GM12878 (cell line): ENCODE measurements around the gene EPHA10.

Source experiments
- BRCA1 ChIP-seq: IDR thresholded peaks from 2 replicates; pipeline ENCODE4 v1.6.1; 2011; ENCODE audit warnings: low read depth, low read length, improper control_type of control experiment
- EGR1 ChIP-seq, 2 experiments: IDR thresholded peaks; 1 replicate in 1 of 2; 2 replicates in 1 of 2; pipeline ENCODE4 v1.6.1; 2011 to 2012; ENCODE audit warnings: low read depth in 2 of 2, low read length in 2 of 2, borderline replicate concordance in 1 of 2, mild to moderate bottlenecking in 1 of 2, moderate library complexity in 1 of 2
- JUNB ChIP-seq: IDR thresholded peaks from 2 replicates; pipeline ENCODE4 v1.6.1; 2016; ENCODE audit warnings: antibody characterized with exemption, mild to moderate bottlenecking
- POLR2A ChIP-seq: IDR thresholded peaks from 2 replicates; pipeline ENCODE4 v1.6.1; 2011; ENCODE audit warnings: low read depth, mild to moderate bottlenecking, low read length
- POLR2AphosphoS5 ChIP-seq: IDR thresholded peaks from 2 replicates; pipeline ENCODE4 v1.6.1; 2011; ENCODE audit warnings: mild to moderate bottlenecking, low read length, inconsistent platforms
- RAD21 ChIP-seq: IDR thresholded peaks from 2 replicates; pipeline ENCODE4 v1.6.1; 2011; ENCODE audit warnings: mild to moderate bottlenecking, low read depth, low read length, moderate library complexity; ENCODE audit not compliant: insufficient read depth
- SIX5 ChIP-seq: IDR thresholded peaks from 2 replicates; pipeline ENCODE4 v1.6.1; 2011; ENCODE audit warnings: mild to moderate bottlenecking, low read depth, low read length, moderate library complexity; ENCODE audit not compliant: severe bottlenecking
- SMARCA5 ChIP-seq: fragments of 450-650 bp; IDR thresholded peaks from 2 replicates; pipeline ENCODE4 v1.6.1; 2017; ENCODE audit warnings: mild to moderate bottlenecking
- SUZ12 ChIP-seq: fragments of 200-600 bp; sonication (generic); IDR thresholded peaks from one replicate; pipeline ENCODE4 v1.6.1; 2018; ENCODE audit warnings: antibody characterized with exemption, mild to moderate bottlenecking; ENCODE audit not compliant: unreplicated experiment
- TF ChIP-seq, protein P1 (sequence below), 3 experiments: IDR thresholded peaks in 2 of 3; conservative IDR thresholded peaks in 1 of 3; 2 replicates each; pipeline ENCODE4 v1.5.1; 2011; ENCODE audit warnings: low read depth in 3 of 3, low read length in 3 of 3, mild to moderate bottlenecking in 3 of 3, control low read depth in 2 of 3, moderate library complexity in 2 of 3, inconsistent platforms in 1 of 3, mixed read lengths in 1 of 3; ENCODE audit not compliant: control insufficient read depth in 2 of 3, insufficient read depth in 1 of 3; ENCODE audit errors: extremely low read depth in 1 of 3
- TF ChIP-seq, protein P2 (sequence below): fragments of 450-650 bp; conservative IDR thresholded peaks from 2 replicates; pipeline ENCODE4 v1.6.1; 2017; ENCODE audit warnings: mild to moderate bottlenecking, moderate library complexity
- TF ChIP-seq, protein P3 (sequence below): fragments of 450-650 bp; IDR thresholded peaks from 2 replicates; pipeline ENCODE4 v1.6.1; 2017; ENCODE audit warnings: antibody characterized with exemption, mild to moderate bottlenecking, moderate library complexity

DNA sequence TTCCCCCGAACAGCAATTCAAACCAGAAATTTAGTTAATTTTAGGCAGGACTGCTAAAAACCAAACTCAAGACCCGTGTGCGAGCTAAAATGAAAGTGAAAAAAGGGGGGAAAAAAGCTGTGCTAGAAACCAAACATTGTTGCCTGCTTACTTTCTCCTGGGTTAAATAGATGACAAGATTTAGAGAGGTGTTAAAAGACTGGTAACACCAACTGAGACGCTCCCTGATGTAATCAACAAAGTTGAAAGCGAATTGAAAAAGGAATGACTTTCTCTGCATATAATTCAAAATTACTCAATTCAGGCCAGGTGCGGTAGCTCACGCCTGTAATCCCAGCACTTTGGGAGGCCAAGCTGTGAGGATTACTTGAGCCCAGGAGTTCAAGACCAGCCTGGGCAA is 65.8 kb downstream of the EPHA10 start:
- no peak for TF ChIP-seq RAD21
- TF ChIP-seq, protein P1, sequence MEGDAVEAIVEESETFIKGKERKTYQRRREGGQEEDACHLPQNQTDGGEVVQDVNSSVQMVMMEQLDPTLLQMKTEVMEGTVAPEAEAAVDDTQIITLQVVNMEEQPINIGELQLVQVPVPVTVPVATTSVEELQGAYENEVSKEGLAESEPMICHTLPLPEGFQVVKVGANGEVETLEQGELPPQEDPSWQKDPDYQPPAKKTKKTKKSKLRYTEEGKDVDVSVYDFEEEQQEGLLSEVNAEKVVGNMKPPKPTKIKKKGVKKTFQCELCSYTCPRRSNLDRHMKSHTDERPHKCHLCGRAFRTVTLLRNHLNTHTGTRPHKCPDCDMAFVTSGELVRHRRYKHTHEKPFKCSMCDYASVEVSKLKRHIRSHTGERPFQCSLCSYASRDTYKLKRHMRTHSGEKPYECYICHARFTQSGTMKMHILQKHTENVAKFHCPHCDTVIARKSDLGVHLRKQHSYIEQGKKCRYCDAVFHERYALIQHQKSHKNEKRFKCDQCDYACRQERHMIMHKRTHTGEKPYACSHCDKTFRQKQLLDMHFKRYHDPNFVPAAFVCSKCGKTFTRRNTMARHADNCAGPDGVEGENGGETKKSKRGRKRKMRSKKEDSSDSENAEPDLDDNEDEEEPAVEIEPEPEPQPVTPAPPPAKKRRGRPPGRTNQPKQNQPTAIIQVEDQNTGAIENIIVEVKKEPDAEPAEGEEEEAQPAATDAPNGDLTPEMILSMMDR (IDR thresholded peaks at IDR 0.05 in 2 of 3, conservative IDR thresholded peaks at IDR 0.05 in 1 of 3; ENCODE audit: control insufficient read depth in 2 of 3, extremely low read depth in 1 of 3, insufficient read depth in 1 of 3, low read depth in 3 of 3, low read length in 3 of 3): no peak
- TF ChIP-seq POLR2A: no peak
- no peak for TF ChIP-seq SUZ12
- no peak for TF ChIP-seq POLR2AphosphoS5
- no peak for TF ChIP-seq BRCA1
- TF ChIP-seq, protein P2, sequence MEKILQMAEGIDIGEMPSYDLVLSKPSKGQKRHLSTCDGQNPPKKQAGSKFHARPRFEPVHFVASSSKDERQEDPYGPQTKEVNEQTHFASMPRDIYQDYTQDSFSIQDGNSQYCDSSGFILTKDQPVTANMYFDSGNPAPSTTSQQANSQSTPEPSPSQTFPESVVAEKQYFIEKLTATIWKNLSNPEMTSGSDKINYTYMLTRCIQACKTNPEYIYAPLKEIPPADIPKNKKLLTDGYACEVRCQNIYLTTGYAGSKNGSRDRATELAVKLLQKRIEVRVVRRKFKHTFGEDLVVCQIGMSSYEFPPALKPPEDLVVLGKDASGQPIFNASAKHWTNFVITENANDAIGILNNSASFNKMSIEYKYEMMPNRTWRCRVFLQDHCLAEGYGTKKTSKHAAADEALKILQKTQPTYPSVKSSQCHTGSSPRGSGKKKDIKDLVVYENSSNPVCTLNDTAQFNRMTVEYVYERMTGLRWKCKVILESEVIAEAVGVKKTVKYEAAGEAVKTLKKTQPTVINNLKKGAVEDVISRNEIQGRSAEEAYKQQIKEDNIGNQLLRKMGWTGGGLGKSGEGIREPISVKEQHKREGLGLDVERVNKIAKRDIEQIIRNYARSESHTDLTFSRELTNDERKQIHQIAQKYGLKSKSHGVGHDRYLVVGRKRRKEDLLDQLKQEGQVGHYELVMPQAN: no peak
- no peak for TF ChIP-seq SMARCA5
- TF ChIP-seq SIX5: no peak
- no peak; the same call in 1 of the 2 replicates for TF ChIP-seq JUNB
- TF ChIP-seq, protein P3, sequence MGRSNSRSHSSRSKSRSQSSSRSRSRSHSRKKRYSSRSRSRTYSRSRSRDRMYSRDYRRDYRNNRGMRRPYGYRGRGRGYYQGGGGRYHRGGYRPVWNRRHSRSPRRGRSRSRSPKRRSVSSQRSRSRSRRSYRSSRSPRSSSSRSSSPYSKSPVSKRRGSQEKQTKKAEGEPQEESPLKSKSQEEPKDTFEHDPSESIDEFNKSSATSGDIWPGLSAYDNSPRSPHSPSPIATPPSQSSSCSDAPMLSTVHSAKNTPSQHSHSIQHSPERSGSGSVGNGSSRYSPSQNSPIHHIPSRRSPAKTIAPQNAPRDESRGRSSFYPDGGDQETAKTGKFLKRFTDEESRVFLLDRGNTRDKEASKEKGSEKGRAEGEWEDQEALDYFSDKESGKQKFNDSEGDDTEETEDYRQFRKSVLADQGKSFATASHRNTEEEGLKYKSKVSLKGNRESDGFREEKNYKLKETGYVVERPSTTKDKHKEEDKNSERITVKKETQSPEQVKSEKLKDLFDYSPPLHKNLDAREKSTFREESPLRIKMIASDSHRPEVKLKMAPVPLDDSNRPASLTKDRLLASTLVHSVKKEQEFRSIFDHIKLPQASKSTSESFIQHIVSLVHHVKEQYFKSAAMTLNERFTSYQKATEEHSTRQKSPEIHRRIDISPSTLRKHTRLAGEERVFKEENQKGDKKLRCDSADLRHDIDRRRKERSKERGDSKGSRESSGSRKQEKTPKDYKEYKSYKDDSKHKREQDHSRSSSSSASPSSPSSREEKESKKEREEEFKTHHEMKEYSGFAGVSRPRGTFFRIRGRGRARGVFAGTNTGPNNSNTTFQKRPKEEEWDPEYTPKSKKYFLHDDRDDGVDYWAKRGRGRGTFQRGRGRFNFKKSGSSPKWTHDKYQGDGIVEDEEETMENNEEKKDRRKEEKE: no peak
- no peak for TF ChIP-seq EGR1 (IDR thresholded peaks at IDR 0.05; ENCODE audit: borderline replicate concordance in 1 of 2, low read depth in 2 of 2, low read length in 2 of 2)
